ENCODE results near the gene POU4F1.
"Not testable (repeated sequence)": the region's sequence is repeated elsewhere in the genome, so short reads cannot be mapped to it uniquely, and the experiment has no call there.

POU4F1 gene, protein sequence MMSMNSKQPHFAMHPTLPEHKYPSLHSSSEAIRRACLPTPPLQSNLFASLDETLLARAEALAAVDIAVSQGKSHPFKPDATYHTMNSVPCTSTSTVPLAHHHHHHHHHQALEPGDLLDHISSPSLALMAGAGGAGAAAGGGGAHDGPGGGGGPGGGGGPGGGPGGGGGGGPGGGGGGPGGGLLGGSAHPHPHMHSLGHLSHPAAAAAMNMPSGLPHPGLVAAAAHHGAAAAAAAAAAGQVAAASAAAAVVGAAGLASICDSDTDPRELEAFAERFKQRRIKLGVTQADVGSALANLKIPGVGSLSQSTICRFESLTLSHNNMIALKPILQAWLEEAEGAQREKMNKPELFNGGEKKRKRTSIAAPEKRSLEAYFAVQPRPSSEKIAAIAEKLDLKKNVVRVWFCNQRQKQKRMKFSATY

DNA sequence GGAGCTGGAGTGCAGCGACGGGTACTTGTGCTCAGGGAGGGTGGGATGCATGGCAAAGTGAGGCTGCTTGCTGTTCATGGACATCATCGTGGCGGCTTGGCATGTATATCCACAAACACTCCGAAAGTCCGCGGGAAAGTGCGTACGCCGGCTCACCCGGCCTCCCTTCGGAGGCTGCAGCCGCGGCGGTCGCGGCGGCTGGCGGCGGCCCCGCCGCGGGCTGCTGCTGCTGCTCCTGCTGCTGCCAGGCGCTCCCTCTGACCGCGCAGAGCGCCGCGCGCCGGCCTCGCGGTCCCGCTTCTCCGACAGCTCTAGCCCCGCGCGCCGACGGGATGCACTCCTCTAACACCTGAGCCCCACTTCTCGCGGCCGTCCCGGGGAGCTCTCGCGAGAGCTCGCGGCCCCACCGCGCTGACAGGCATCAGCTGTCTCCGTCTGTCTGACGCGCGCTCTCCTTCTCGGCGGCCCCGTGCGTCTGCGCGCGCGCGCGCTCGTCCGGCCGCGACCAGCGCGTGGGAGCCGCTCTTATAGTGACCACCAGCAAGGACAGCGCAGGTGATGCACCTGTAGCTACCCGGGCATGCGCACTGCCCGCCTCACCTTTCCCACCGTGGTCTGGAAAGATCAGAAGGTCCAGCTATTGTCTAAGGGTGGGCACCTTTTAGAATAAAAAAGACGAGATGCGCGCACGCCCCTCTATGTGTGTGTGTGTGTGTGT, at the start of gene POU4F1:
POU4F1 (minus strand) TSS at position 313 of the 718 bp plus-strand sequence; CDS start at position 87, 226 bp downstream.
- DNase-seq (ENCODE audit: low read depth), result no peak

DNA sequence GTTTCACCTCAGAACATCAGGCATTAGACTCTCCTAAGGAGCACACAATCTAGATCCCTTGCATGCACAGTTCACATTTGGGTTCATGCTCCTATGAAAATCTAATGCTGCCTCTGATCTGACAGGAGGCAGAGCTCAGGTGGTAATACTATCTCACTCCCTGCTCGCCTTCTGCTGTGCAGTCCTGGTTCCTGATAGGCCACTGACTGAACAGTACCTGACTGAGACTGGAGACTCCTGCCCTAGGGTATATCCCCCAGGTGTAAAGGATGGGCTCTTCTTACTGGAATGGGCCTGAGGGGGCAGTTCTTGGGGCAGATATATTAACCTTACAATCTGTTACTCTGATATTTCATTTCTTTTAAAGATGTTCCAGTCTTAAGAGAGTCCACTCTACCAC, 49.3 kb upstream of the POU4F1 start:
- DNase-seq (ENCODE audit: low read depth), result no peak

DNA sequence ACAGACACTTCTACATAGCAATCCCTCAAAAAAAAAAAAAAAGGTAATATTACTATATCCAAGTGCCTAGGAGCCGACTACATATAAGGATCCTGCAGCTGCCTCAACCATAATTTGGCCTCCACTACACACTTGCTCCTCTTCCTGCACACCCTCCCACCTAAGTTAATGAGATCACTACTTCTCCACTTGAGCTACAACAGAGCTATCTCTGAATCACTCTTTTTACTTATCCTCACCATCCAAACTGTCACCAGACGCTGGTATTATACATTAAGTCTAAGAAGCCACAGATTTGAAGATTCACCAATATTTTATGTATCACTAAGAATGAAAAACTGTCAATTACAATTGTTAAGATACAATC, 47.3 kb upstream of the POU4F1 start:
- no peak for DNase-seq (ENCODE audit: low read depth)

DNA sequence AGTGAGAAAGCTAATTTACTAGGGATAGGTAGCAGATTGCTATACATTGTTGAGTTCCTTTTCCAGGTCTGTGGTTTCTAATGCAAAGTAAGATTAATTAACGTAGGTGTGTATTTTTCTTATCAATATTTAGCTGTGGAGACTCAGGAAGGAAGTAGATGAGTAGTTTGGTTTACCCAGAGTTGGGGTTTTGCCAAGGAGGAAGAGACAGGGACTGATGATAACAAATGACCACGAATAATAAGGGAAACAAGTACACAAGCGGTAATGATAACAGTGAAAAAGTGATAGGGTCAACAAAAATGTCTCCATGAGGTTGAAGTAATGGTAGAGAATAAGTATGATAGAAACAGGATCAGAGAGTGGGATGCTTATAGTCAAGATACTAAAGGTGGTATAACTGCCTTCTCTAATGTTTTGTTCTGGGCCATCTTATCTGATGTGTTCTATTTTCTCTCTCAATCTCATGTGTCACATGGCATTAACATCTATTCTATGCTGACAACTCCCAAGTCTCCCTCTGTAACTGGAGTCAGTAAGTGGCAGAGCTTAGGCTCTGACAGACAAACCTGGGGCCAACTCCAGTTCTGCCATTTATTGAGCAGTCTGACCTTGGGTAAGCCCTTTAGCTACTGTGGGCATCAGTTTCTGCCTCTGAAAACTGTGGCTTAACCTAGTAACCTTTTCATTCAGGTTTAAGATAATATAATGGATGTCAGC, 46.8 kb upstream of the POU4F1 start:
- DNase-seq (ENCODE audit: low read depth), result no peak

DNA sequence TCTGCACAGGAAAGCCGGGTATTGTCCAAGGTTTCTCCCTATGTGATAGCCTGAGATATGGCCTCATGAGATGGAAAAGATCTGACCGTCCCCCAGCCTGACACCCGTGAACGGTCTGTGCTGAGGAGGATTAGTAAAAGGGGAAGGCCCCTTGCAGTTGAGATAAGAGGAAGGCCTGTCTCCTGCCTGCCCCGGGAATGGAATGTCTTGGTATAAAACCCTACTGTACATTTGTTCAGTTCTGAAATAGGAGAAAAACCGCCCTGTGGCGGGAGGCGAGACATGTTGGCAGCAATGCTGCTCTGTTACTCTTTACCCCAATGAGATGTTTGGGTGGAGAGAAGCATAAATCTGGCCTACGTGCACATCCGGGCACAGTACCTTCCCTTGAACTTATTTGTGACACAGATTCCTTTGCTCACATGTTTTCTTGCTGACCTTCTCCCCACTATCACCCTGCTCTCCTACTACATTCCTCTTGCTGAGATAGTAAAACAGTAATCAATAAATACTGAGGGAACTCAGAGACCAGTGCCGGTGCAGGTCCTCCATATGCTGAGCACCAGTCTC, 43.8 kb upstream of the POU4F1 start:
- not testable (repeated sequence) for DNase-seq (ENCODE audit: low read depth)

DNA sequence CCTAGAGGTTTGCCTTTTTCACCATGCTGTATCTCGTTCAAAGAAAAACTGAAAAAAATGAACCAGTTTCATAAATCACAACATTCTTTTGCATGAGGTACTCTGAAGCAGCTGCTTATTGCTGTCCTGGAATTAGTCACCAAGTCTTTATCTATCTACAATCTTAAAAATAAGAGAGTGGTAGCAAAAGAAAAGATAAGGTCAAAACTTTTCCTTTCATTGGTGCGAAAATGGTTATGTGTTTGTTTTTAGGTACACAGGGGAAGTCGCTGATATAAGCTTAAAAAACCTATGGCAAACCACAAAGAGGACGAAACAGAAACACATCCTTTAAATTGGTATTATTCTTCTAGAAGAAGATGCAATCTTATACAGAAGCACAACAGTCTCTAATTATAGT, 34.9 kb upstream of the POU4F1 start:
- DNase-seq (ENCODE audit: low read depth), result no peak

DNA sequence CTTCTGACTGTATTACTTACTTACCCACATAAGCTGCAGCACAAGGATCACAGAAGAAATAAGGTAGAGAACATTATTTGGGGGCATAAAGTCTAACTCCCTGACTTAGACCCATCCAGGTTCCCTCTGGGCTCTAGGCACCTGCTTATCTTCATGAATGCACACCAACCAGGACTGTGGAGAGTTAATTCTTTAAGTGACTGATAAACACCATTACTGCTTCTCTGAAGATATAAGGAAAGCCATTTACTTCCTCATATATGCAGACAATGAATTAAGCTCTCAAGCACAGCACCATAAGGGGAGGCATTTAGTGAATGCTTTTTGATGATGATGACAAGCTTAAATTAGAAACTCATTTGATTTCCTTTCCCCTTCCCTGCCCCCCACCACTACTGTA, 33.1 kb upstream of the POU4F1 start:
- no peak for DNase-seq (ENCODE audit: low read depth)

DNA sequence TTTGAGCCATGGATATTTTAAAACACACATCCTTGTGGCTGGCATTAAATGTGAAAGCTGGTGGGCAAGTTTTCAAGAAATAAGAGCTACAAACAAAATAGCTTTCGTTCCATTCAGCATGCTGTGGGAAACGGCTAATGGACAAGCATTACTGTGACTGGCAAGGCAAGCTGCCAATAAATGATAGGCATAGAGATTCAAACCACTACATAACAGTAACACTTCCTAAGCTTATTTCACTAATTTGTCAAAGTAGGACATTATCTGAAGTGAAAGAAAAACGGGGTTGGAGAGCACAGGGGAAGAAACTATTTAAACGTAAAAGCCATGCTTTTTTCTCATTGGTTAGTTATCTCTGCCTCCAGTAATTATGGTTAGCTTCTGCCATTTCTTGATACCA, 29.6 kb upstream of the POU4F1 start:
- DNase-seq (ENCODE audit: low read depth), result no peak

DNA sequence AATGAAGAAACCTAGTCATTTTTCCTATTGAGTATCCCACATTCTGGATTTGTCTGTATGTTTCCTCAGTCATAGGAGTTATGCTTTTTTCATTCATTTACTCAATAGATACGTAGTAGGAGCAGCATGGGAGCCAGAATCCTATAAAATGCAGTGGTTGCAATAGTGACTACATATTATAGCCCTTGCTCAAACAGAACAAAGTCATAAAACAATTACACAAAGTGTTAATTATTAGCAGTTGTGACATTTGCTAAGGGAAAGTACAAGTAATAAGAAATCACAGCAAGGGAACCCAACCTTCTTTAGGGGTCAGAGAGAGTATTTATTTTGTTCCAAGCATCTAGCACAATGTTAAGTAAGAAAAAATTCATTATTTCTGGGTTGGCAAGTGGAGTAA, 27.7 kb upstream of the POU4F1 start:
- no peak for DNase-seq (ENCODE audit: low read depth)

DNA sequence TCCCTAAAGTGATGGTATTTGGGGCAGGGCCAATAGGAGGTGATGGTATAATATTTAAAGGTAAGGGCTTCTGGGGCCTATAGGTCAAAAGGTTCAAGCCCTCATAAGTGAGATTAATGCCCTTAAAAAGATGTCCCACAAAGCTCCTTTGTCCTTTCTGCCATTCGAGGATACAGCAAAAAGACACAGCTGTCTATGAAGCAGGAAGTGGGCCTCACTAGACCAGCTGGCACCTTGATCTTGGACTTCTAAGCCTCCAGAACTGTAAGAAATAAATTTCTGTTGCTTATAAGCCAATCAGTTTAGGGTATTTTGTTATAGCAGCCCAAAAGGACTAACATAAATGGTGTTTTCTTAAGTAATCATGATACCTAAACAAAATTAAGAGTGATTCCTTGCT, 27.2 kb upstream of the POU4F1 start:
- no peak for DNase-seq (ENCODE audit: low read depth)

DNA sequence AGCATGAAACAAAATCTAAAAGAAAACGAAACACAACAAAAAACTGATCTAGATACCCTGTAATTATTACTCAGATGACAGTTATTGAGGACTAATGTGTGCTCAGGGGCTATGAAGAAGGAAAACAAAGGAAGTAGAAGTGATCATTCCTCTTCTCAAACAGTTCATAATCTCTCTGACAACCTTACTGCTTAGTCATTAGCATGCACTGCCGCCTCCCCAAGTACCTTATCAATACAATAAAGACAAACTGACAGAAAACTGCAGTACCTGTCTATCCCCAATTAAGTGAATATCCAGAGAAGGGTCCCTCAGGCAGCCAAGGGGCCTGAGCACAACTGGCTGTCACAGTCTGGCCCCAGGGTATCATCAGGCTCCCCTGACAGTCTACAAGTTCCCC, 22.0 kb upstream of the POU4F1 start:
- DNase-seq (ENCODE audit: low read depth), result no peak

DNA sequence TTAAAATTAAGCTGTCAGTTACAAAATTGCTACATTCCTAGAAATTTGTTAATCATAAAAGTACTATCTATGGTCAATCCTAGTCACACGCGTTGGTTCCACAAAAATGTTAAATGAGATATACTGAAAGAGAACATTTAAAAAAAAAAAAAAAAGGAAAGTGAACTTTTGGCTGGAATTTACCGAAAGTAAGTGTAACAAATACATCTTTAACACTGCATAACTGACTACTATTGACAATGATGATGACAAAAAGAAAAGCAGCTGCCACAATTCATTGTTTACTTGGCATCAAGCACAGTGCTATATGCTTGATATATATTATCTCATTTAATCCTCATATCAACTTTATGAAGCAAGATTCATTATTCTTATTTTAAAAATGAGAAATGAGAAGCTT, 19.8 kb upstream of the POU4F1 start:
- DNase-seq (ENCODE audit: low read depth), result no peak

DNA sequence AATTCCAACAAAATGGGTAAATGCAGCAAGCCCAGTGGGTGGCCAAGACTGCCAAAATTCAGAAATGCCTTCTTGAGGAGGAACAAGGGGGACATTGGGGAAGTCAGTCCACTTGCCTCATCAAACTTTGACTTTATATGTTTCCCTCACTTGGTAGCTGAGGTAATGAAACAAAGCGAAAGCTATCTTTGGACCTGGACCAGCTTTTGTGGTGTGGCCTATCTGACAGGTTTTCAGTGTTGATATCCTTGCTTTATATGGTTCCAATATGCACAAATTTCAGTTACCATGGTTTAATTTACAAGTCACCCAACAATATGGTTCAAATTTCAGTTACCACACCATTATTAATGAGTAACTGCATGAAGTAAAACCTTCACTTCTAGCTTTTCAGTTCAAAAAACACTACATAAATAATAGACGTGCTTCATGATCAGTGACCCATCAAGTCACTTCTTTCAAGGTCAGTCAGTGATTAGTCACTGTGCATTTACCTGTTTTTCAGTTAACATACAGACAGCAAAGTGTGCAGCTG, 17.7 kb upstream of the POU4F1 start:
- DNase-seq (ENCODE audit: low read depth), result no peak

DNA sequence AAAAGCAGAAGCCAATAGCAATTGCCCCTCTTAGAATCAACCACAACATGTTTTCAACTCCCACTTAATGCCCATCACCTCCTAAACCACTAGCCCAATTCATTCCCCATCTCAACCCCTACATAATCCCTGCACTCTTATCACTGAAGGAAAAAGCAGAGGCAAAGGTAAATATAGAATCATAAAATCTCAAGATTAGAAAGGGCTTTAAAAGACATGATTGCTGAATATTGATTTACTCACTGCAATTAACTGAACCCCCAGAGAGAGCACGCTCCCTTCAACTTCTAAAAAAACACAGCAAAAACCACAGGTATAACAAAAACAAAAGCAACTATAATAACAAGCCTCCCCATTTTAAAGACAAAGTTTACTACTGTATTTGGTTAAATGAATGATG, 15.1 kb upstream of the POU4F1 start:
- DNase-seq (ENCODE audit: low read depth), result no peak

DNA sequence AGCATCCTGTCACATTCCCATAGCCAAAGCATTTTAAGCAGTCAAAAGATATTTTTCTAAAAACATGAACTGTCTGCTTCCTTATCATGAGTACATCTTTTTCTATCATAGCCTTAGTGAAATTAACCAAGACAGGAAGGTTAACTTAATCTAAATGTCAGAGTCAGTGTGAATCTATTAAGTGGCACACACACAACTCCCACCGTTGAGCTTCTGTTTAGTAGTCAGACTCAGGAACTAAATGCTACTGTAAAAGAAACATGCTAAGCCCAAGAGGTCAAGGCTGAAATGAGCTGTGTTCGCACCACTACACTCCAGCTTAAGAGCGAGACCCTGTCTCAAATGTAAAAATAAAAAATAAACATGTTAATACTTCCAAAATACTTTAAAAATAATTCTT, 7.7 kb upstream of the POU4F1 start:
- no peak for DNase-seq (ENCODE audit: low read depth)

DNA sequence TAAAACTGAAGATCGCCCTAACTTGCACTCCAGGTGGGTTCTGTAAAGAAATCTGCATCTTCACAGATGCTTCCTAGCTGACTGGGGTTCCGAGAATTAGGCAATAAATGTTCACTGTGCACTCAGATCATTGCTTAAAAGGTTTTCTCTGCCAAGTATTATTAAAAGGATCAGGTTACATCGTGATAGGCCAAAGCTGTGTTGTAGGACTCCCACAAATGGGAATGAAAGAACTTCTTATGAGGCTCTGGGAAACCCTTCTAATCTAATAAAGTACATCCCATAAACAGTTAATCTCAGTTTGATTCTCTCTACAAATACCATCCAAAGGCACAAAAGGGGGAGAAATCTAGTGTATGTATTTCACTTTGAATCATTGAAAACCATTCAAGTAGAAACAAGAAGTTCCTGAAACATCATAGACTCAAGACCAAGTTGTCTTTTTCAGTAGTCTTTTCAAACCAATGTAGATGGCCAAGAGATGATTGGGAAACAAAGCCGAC, 7.1 kb upstream of the POU4F1 start:
- no peak for DNase-seq (ENCODE audit: low read depth)

DNA sequence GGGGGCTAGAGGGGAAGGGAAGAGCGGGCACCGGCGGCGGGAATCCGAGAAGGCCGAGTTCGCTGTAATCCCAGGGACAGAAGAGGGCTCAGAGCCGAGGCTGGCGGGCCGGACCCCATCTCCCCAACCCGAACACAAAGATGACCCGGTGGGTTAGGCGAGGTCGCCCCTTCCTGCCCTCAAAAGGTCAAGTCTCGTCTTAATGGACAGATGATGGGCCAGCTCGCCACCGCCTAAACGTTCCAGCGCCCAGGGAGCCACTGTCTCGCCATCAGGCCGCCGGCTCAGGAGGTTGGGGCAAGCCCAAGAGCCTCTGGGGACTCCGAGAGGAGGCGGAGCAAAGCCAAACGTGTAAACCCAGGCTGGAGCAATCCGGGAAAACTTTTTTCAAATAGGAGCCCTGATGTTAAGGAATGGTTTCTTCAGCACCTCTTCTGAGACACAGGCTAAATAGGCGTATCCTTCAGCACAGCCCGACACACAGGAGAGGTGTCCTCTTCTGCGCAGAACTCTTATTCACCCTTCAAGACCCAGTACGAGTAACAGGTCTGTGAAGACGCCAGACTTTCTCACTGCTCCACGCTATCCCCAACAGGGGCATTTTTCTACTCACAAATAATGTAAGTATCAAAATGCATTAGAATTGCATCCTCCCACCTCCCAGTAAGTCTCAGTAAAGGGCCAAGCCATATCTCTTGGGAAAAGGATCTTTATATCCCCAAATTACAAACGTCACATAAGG, 6.3 kb upstream of the POU4F1 start:
- no peak for DNase-seq (ENCODE audit: low read depth)

DNA sequence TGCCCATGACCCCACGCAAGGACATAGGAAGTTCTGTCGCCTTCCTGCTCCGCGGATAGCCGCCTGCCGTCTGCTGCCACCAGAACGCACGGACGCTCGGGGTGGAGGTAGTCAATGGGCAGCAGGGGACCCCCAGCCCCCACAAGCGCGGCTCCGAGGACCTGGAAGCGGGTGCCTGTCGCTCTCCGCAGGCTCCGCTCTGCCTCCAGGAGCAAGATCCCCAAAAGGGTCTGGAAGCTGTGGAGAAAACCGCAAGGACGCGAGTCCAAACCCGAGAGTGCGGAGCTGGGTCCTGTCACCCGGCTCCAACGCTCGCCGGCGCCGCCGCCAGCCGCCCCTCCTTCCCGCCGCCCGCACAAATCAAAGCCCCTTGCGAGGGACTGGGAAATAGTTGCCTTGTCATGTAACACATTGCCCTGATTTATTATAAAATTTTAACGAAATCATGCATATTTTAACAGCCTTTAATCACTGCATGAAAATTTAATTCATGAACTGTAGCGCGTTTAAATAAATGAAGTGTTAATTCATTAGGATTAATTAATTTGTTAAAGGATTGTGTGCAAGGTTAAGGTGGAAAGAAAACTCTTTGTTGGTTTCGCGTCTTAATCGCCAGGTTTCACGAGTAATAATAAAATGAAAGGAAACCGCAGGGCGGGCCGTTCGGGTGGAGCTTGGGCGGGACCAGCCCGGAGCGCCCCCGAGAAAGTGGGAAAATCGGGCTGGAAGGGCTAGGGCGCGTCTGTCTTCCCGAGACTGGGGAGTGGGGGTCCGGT, 5.5 kb upstream of the POU4F1 start:
- no peak for DNase-seq (ENCODE audit: low read depth)

DNA sequence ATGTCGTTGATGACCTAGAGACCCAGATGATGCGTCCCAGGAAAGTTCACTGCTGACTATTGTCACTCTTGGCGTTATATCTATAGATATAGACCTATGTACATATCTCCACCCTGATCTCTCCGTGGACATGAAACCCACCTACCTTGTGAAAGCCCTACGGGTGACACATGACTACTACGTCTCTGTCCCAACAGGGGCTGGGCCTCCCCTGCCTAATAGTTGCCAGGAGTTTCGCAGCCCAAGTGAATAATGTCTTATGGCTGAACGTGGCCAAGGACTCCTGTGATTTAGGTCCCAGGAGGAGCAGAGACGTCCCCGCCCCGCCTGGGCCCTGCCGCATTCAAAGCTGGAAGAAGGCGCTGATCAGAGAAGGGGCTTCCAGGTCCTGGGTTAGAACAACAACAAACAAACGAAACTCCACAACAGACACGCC, 4.9 kb upstream of the POU4F1 start:
- DNase-seq (ENCODE audit: low read depth), result no peak

DNA sequence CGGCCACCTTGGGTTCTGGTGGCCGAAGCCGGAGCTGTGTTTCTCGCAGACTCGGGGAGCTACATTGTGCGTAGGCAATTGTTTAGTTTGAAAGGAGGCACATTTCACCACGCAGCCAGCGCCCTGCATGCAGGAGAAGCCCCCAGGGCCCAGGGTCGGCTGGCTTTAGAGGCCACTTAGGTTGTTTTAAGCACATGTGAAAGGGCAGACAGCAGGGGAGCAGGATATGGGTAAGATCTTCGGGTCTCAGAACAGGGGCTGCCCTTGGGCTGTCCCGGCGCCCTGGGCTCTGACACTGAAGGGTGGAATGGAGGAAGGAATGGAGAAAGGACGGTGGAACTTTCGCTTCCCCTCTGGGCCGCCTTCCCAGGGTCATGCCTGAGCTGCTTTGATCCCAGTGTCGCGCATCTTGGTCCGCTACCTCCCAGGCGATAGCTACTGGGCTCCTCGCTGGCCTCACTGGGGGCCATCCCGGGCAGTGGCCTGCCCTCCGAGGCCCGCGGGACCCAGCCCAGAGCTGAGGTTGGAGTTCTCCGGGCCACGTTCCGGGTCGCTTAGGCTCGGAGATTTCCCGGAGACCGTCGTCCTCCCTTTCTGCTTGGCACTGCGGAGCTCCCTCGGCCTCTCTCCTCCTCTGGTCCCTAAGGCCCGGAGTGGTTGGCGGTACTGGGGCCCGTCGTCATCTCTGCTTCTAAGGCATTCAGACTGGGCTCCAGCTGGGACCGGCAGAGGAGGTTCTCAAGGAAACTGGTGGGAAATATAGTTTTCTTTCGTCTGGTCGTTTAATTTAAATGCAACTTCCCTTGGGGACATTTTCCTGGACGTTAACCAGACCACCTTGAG, 4.3 kb upstream of the POU4F1 start:
- DNase-seq (ENCODE audit: low read depth), result no peak
